ENCODE data around the gene CHST13.

The CHST13 gene

GRCh38 chr3:126538316-126538715 lies 14.4 kb downstream of the CHST13 start:
- H3K27me3 ChIP-seq (ENCODE audit: insufficient read depth, insufficient read length) = peaks cover 16% of the 10 kb centered on the region
- no peaks in the 10 kb centered on the region for H3K9me3 ChIP-seq (ENCODE audit: insufficient read depth, low read length)
- no peak overlapping the region for H3K9ac ChIP-seq (ENCODE audit: insufficient read length, low read depth)
- DNase-seq (ENCODE audit: low read depth, low spot score) = no peak
- no peak overlapping the region for H3K4me3 ChIP-seq (ENCODE audit: insufficient read length, low read depth)
- TF ChIP-seq YY1 (IDR thresholded peaks at IDR 0.05; ENCODE audit: insufficient read depth, insufficient read length) (no peak), ZNF274 (IDR thresholded peaks at IDR 0.05; ENCODE audit: low read depth, low read length) (no peak), SUZ12 (IDR thresholded peaks at IDR 0.05; ENCODE audit: extremely low read depth, insufficient read depth, insufficient read length) (no peak)
- H3K4me1 ChIP-seq (ENCODE audit: insufficient read depth, insufficient read length) = peaks cover 6% of the 10 kb centered on the region
- no peaks in the 10 kb centered on the region for H3K36me3 ChIP-seq (ENCODE audit: insufficient read depth, insufficient read length, low read length)

DNA sequence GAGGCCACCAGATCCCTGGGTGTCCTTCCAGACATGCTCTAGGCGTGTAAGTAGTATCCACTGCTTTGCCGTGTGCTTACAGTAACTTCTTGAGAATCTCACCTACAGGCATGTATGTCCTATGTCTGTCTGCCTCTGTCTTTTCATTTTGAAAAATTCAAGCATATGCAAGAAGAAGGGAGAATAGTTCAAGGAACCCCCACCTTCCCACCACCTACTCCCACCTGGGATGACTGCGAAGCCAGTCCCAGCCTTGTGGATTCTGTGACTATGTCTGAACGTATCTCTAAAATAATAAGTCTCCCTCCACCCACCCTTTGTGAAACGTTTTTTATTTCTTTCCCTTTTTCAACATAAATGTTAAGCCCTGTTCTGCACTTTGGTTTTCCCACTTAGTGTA lies 15.0 kb downstream of the CHST13 start:
- TF ChIP-seq SUZ12 (IDR thresholded peaks at IDR 0.05; ENCODE audit: extremely low read depth, insufficient read depth, insufficient read length) = no peak
- TF ChIP-seq YY1 (IDR thresholded peaks at IDR 0.05; ENCODE audit: insufficient read depth, insufficient read length) = no peak
- TF ChIP-seq ZNF274 (IDR thresholded peaks at IDR 0.05; ENCODE audit: low read depth, low read length) = no peak
- no peaks in the 10 kb centered on the region for H3K9me3 ChIP-seq (ENCODE audit: insufficient read depth, low read length)
- H3K4me3 ChIP-seq (ENCODE audit: insufficient read length, low read depth) = no peak overlapping the region
- H3K36me3 ChIP-seq (ENCODE audit: insufficient read depth, insufficient read length, low read length) = no peaks in the 10 kb centered on the region
- no peak overlapping the region for H3K9ac ChIP-seq (ENCODE audit: insufficient read length, low read depth)
- DNase-seq (ENCODE audit: low read depth, low spot score) = no peak
- H3K27me3 ChIP-seq (ENCODE audit: insufficient read depth, insufficient read length) = peaks cover 16% of the 10 kb centered on the region
- H3K4me1 ChIP-seq (ENCODE audit: insufficient read depth, insufficient read length) = peaks cover 6% of the 10 kb centered on the region

DNA sequence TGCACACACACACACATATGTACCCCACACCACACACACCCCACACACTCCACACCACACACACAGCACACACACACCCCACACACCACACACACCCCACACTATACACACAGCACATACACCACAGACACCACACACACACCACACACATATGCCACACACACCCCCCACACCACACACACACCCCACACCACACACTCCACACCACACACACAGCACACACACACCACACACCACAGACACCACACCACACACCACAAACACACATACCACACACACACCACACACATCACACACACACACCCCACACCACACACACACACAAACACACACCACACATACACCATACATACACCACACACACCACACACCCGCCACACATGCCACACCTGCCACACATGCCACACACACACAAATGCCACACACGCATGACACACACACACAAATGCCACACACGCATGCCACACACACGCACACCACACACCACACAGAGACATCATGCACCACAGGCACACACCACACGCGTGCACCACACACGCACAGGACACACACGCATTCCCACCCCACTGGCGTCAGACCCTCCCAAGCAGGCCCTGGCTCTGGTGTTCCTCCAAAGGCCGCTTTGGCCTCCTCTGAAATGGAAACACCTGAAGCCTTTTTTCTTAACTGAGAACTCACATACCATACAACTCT lies 15.7 kb downstream of the CHST13 start:
- peaks cover 7% of the 10 kb centered on the region for H3K4me1 ChIP-seq (ENCODE audit: insufficient read depth, insufficient read length)
- no peaks in the 10 kb centered on the region for H3K36me3 ChIP-seq (ENCODE audit: insufficient read depth, insufficient read length, low read length)
- H3K4me3 ChIP-seq (ENCODE audit: insufficient read length, low read depth) = no peak overlapping the region
- no peak for DNase-seq (ENCODE audit: low read depth, low spot score)
- TF ChIP-seq ZNF274 (IDR thresholded peaks at IDR 0.05; ENCODE audit: low read depth, low read length) = no peak
- TF ChIP-seq YY1 (IDR thresholded peaks at IDR 0.05; ENCODE audit: insufficient read depth, insufficient read length) = no peak
- no peak for TF ChIP-seq SUZ12 (IDR thresholded peaks at IDR 0.05; ENCODE audit: extremely low read depth, insufficient read depth, insufficient read length)
- no peaks in the 10 kb centered on the region for H3K9me3 ChIP-seq (ENCODE audit: insufficient read depth, low read length)
- peaks cover 9% of the 10 kb centered on the region for H3K27me3 ChIP-seq (ENCODE audit: insufficient read depth, insufficient read length)
- H3K9ac ChIP-seq (ENCODE audit: insufficient read length, low read depth) = no peak overlapping the region

DNA sequence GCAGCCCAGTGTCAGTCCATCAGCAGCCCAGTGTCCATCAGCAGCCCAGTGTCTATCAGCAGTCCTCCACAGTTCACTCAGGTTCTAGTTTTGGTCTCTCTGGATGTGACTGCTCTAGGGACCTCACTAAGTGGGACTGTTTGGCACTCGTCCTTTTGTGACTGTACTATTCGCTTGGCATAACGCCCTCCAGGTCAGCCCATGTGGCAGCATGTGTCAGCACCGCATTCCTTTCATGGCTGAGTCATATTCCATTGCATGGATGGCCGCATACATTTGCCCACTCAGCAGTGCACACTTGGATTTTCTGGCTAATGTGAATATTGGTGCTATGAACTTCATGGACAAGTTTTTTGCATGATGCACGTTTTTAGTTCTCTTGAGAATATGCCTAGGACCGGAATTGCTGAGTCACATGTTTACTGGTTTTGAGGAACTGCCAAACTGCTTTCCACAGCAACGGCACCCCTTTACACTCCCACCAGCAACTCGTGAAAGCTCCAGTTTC lies 16.4 kb downstream of the CHST13 start:
- no peak overlapping the region for H3K9ac ChIP-seq (ENCODE audit: insufficient read length, low read depth)
- DNase-seq (ENCODE audit: low read depth, low spot score) = no peak

DNA sequence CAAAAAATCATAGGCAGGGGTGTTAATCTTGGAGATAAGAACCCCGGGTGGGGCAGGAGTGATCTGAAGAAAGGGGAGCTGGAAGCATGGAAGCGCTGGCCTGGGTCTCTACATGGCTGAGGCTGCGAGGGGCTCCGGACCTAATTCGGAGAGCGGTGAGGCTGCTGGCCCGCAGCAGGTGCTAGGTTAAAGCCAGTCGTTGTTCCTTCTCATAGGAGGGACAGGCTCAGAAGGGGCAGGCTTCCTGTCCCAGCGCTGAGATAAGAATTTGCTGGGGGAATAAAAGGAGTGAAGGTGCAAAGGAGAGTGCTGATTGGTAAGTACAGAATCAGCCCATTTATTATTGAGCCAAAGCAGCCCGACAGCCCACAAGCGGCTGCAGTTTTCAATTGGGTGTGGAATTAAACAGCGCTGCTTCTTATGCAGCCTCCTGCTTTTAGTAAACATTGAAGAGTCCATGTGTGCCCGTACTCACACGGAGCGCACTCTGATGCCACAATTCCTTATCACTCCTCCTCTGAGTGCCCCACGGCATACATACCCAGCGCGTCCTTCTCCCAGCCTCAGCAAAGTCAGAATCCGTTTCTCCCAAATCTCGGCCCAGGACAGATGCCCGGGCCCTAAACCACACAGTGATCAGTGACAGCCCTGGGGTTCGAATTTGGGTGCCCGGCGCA lies 17.1 kb downstream of the CHST13 start:
- Histone ChIP-seq H3K9me3 (ENCODE audit: insufficient read depth, low read length) (no peaks in the 10 kb centered on the region), H3K9ac (ENCODE audit: insufficient read length, low read depth) (no peak overlapping the region), H3K27me3 (ENCODE audit: insufficient read depth, insufficient read length) (peaks cover under 1% of the 10 kb centered on the region), H3K36me3 (ENCODE audit: insufficient read depth, insufficient read length, low read length) (no peaks in the 10 kb centered on the region), H3K4me1 (ENCODE audit: insufficient read depth, insufficient read length) (peaks cover 9% of the 10 kb centered on the region), H3K4me3 (ENCODE audit: insufficient read length, low read depth) (no peak overlapping the region)
- DNase-seq (ENCODE audit: low read depth, low spot score) = no peak
- TF ChIP-seq SUZ12 (IDR thresholded peaks at IDR 0.05; ENCODE audit: extremely low read depth, insufficient read depth, insufficient read length) (no peak), YY1 (IDR thresholded peaks at IDR 0.05; ENCODE audit: insufficient read depth, insufficient read length) (no peak)

More for the DNA sequence above, 16.4 kb downstream of the CHST13 start:
- peaks cover 4% of the 10 kb centered on the region for H3K27me3 ChIP-seq (ENCODE audit: insufficient read depth, insufficient read length)
- no peaks in the 10 kb centered on the region for H3K9me3 ChIP-seq (ENCODE audit: insufficient read depth, low read length)
- H3K4me3 ChIP-seq (ENCODE audit: insufficient read length, low read depth) = no peak overlapping the region
- H3K36me3 ChIP-seq (ENCODE audit: insufficient read depth, insufficient read length, low read length) = no peaks in the 10 kb centered on the region
- H3K4me1 ChIP-seq (ENCODE audit: insufficient read depth, insufficient read length) = peaks cover 9% of the 10 kb centered on the region
- TF ChIP-seq YY1 (IDR thresholded peaks at IDR 0.05; ENCODE audit: insufficient read depth, insufficient read length) (no peak), SUZ12 (IDR thresholded peaks at IDR 0.05; ENCODE audit: extremely low read depth, insufficient read depth, insufficient read length) (no peak), ZNF274 (IDR thresholded peaks at IDR 0.05; ENCODE audit: low read depth, low read length) (no peak)

GRCh38 chr3:126541628-126542339 lies 17.8 kb downstream of the CHST13 start:
- H3K4me1 ChIP-seq (ENCODE audit: insufficient read depth, insufficient read length) = peaks cover 9% of the 10 kb centered on the region
- no peaks in the 10 kb centered on the region for H3K36me3 ChIP-seq (ENCODE audit: insufficient read depth, insufficient read length, low read length)
- no peak overlapping the region for H3K9ac ChIP-seq (ENCODE audit: insufficient read length, low read depth)
- no peak overlapping the region for H3K4me3 ChIP-seq (ENCODE audit: insufficient read length, low read depth)
- TF ChIP-seq YY1 (IDR thresholded peaks at IDR 0.05; ENCODE audit: insufficient read depth, insufficient read length) (no peak), ZNF274 (IDR thresholded peaks at IDR 0.05; ENCODE audit: low read depth, low read length) (no peak), SUZ12 (IDR thresholded peaks at IDR 0.05; ENCODE audit: extremely low read depth, insufficient read depth, insufficient read length) (no peak)
- no peak for DNase-seq (ENCODE audit: low read depth, low spot score)
- peaks cover 7% of the 10 kb centered on the region for H3K27me3 ChIP-seq (ENCODE audit: insufficient read depth, insufficient read length)
- no peaks in the 10 kb centered on the region for H3K9me3 ChIP-seq (ENCODE audit: insufficient read depth, low read length)
